IPS DF 19.7 (cell line): ENCODE results near the gene RARRES2.
"Not testable (repeated sequence)": the region's sequence is repeated elsewhere in the genome, so short reads cannot be mapped to it uniquely, and the experiment has no call there.

ENCODE experiments used
- DNase-seq: peaks from one replicate; pipeline ENCODE4 v3.0.0-alpha.2; 2013; ENCODE audit warnings: low read depth, low spot score

The RARRES2 gene

GRCh38 chr7:150288816-150289215 is 52.6 kb downstream of the RARRES2 start:
- not testable (repeated sequence) for DNase-seq
